Colonic mucosa (tissue), 4 donors: ENCODE measurements around the gene TCF7L2. TPM values are rescaled to one million over a fixed set of nuclear protein-coding genes. Genes with fewer than 3 reads are reported as not detected.

Source experiments
- DNase-seq: peaks from one replicate; pipeline ENCODE4 v3.0.0-alpha.2; 2020
- H3K27ac ChIP-seq: fragments of 200-600 bp; one replicate; pipeline ENCODE4 v1.8.0; 2021
- H3K27me3 ChIP-seq: fragments of 200-600 bp; one replicate; pipeline ENCODE4 v1.8.0; 2021
- H3K36me3 ChIP-seq: fragments of 200-600 bp; one replicate; pipeline ENCODE4 v1.8.0; 2021
- H3K4me1 ChIP-seq: fragments of 200-600 bp; one replicate; pipeline ENCODE4 v1.8.0; 2021; ENCODE audit warnings: mild to moderate bottlenecking
- H3K4me3 ChIP-seq: fragments of 200-600 bp; one replicate; pipeline ENCODE4 v1.8.0; 2021
- H3K9ac ChIP-seq, 2 donors: one replicate each; pipeline ENCODE4 v1.7.0; 2013; ENCODE audit warnings: control low read depth in 2 of 2, low read depth in 2 of 2, low read length in 2 of 2
- H3K9me3 ChIP-seq: fragments of 200-600 bp; one replicate; pipeline ENCODE4 v1.8.0; 2021
- intact Hi-C: fragments of 100-400 bp; cut with DNase I; formaldehyde crosslinking; loops from one replicate; pipeline ENCODE4 v1.14.1; 2022
- total RNA-seq, 2 donors: library from RNA; stranded (reverse); fragmentation: NEBNext Ultra II Directional in 1 of 2; extraction: Animal tissue kit (Norgen Biotek cat#: 25700) in 1 of 2; gene quantifications; one replicate each; pipeline ENCODE4 v1.2.1, GENCODE V29; 2021
- TF ChIP-seq, protein P1 (sequence below): fragments of 200-600 bp; IDR thresholded peaks from one replicate; pipeline ENCODE4 v1.8.0; 2022; ENCODE audit warnings: antibody characterized with exemption, mild to moderate bottlenecking
- donor health status: healthy.
- donor health status: DM: no; HTN: no; CAD: no.
- donor health status: DM: no; HTN: no; CAD: no.

Gene TCF7L2
- total RNA-seq, 2 donors from 2014 or later: 65.1 to 98.9 TPM

- H3K4me3 ChIP-seq: no peak overlapping the region
- intact Hi-C loops: no loop called here
- no peaks in the 10 kb centered on the region for H3K36me3 ChIP-seq
- H3K27ac ChIP-seq: peak overlapping the region; percentile 60
- peaks cover 6% of the 10 kb centered on the region for H3K4me1 ChIP-seq
- no peaks in the 10 kb centered on the region for H3K27me3 ChIP-seq
- H3K9me3 ChIP-seq: no peaks in the 10 kb centered on the region
- TF ChIP-seq, protein P1, sequence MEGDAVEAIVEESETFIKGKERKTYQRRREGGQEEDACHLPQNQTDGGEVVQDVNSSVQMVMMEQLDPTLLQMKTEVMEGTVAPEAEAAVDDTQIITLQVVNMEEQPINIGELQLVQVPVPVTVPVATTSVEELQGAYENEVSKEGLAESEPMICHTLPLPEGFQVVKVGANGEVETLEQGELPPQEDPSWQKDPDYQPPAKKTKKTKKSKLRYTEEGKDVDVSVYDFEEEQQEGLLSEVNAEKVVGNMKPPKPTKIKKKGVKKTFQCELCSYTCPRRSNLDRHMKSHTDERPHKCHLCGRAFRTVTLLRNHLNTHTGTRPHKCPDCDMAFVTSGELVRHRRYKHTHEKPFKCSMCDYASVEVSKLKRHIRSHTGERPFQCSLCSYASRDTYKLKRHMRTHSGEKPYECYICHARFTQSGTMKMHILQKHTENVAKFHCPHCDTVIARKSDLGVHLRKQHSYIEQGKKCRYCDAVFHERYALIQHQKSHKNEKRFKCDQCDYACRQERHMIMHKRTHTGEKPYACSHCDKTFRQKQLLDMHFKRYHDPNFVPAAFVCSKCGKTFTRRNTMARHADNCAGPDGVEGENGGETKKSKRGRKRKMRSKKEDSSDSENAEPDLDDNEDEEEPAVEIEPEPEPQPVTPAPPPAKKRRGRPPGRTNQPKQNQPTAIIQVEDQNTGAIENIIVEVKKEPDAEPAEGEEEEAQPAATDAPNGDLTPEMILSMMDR: no peak
- peak; percentile 55 for DNase-seq
- peak overlapping the region in 1 of 2 donors; percentile 30 for H3K9ac ChIP-seq
Observed at GRCh38 chr10:112946649-112947048, 3.4 kb upstream of the TCF7L2 start.

GRCh38 chr10:112948196-112948595 is 1.9 kb upstream of the TCF7L2 start:
- peak overlapping the region; percentile 85 for H3K27ac ChIP-seq
- TF ChIP-seq, protein P1: no peak
- H3K36me3 ChIP-seq: no peaks in the 10 kb centered on the region
- no peak overlapping the region for H3K4me3 ChIP-seq
- intact Hi-C loops: no loop called here
- peak overlapping the region; percentile 36 to 66 for H3K9ac ChIP-seq
- no peaks in the 10 kb centered on the region for H3K9me3 ChIP-seq
- DNase-seq: no peak
- H3K27me3 ChIP-seq: no peaks in the 10 kb centered on the region
- peaks cover 6% of the 10 kb centered on the region for H3K4me1 ChIP-seq

DNA sequence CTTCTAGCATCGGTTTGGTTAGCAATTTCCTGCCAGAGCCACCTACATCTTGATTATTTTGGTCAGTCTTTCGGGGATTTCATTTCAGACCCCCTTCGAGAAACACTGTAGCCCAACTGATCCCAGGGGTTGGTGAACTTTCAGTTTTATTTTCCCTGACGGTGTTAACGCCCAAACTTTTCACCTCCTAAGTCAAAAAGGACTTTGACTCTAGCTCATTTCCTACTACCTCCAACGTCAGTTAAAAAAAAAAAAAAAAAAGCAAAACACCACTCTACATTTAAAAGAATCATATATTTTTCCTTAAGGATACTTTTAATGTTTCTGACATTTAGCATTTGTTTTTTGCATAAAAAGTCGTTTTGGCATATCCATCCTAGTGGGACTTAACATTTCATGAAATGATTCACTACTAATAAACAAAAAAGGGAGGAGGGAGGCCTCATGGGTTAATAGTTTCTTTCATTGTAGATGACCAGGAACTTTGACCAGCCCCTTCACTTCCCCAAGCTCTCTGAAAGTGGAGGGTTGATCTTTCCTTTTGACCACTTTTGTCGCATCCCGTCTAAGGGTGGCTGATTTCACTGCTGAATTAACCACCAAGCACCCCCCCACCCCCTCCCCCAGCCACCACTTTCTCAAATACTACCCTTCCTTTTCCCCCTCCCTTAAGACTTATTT is 764 bp upstream of the TCF7L2 start:
- H3K9me3 ChIP-seq: no peaks in the 10 kb centered on the region
- H3K9ac ChIP-seq: peak overlapping the region; percentile 60 to 66
- peaks cover 6% of the 10 kb centered on the region for H3K4me1 ChIP-seq
- intact Hi-C loops: no loop called here
- no peaks in the 10 kb centered on the region for H3K27me3 ChIP-seq
- H3K36me3 ChIP-seq: no peaks in the 10 kb centered on the region
- peak; percentile 57 for DNase-seq
- peak overlapping the region; percentile 85 for H3K27ac ChIP-seq
- peak overlapping the region; percentile 12 for H3K4me3 ChIP-seq
- TF ChIP-seq, protein P1: no peak

- Histone ChIP-seq H3K27ac (peak overlapping the region; percentile 87), H3K36me3 (no peaks in the 10 kb centered on the region), H3K9me3 (no peaks in the 10 kb centered on the region), H3K4me3 (peak overlapping the region; percentile 59), H3K27me3 (no peaks in the 10 kb centered on the region), H3K9ac (peak overlapping the region; percentile 87 to 91), H3K4me1 (peaks cover 6% of the 10 kb centered on the region)
- TF ChIP-seq, protein P1: no peak
- intact Hi-C loops: loop anchor here (10.0 kb wide), 1 partner anchor 144 kb away; no protein-coding TSS in a partner anchor
- peak; percentile 48 for DNase-seq
Observed at GRCh38 chr10:112950714-112951358, 789 bp downstream of the TCF7L2 start.

- Histone ChIP-seq H3K27ac (peak overlapping the region; percentile 96), H3K9me3 (no peaks in the 10 kb centered on the region), H3K4me1 (peaks cover 6% of the 10 kb centered on the region), H3K36me3 (no peaks in the 10 kb centered on the region), H3K4me3 (peak overlapping the region; percentile 59), H3K27me3 (no peaks in the 10 kb centered on the region), H3K9ac (peak overlapping the region; percentile 91 to 96)
- intact Hi-C loops: loop anchor here (10.0 kb wide), 1 partner anchor 143 kb away; no protein-coding TSS in a partner anchor
- TF ChIP-seq, protein P1: no peak
- DNase-seq: peak; percentile 68
Observed at GRCh38 chr10:112951359-112952281, 1.6 kb downstream of the TCF7L2 start.
